CD14-positive monocyte (primary cell): ENCODE results near the gene BTBD9. TPM values are rescaled to one million over a fixed set of nuclear protein-coding genes. Genes with fewer than 3 reads are reported as not detected.

Experiments
- DNase-seq, 3 donors: peaks; one replicate each; pipeline ENCODE4 v3.0.0-alpha.2; 2011 to 2022
- H2AFZ ChIP-seq: 2 replicates; pipeline ENCODE4 v1.6.0; 2012; ENCODE audit warnings: mild to moderate bottlenecking, low read depth, low read length, inconsistent platforms; ENCODE audit not compliant: insufficient read depth, poor library complexity, severe bottlenecking
- H3K27ac ChIP-seq, 2 donors: 1 replicate in 1 of 2; 2 replicates in 1 of 2; pipeline ENCODE4 v1.5.1; 2012 to 2013; ENCODE audit warnings: low read length in 2 of 2, control low read depth in 1 of 2, inconsistent platforms in 1 of 2, low read depth in 1 of 2, mild to moderate bottlenecking in 1 of 2
- H3K27me3 ChIP-seq, 2 donors: one replicate each; pipeline versions ENCODE4 v1.6.0 to v1.6.1; 2011 to 2013; ENCODE audit warnings: low read length in 2 of 2; ENCODE audit not compliant: control insufficient read depth in 2 of 2, insufficient read depth in 2 of 2
- H3K36me3 ChIP-seq, 2 donors: replicated peaks in 1 of 2; 1 replicate in 1 of 2; 2 replicates in 1 of 2; pipeline versions ENCODE4 v1.5.1 to v1.6.1; 2012 to 2013; ENCODE audit warnings: low read length in 2 of 2, control low read depth in 1 of 2, inconsistent platforms in 1 of 2, mild to moderate bottlenecking in 1 of 2; ENCODE audit not compliant: insufficient read depth in 2 of 2, control insufficient read depth in 1 of 2
- H3K4me1 ChIP-seq, 2 donors: 1 replicate in 1 of 2; 2 replicates in 1 of 2; pipeline versions ENCODE4 v1.5.1 to v1.6.1; 2012 to 2013; ENCODE audit warnings: low read length in 2 of 2, control low read depth in 1 of 2, inconsistent platforms in 1 of 2, mild to moderate bottlenecking in 1 of 2, moderate library complexity in 1 of 2; ENCODE audit not compliant: insufficient read depth in 2 of 2, control insufficient read depth in 1 of 2
- H3K4me2 ChIP-seq: replicated peaks from 2 replicates; pipeline ENCODE3; 2012; ENCODE audit warnings: low read length, moderate library complexity, mild to moderate bottlenecking; ENCODE audit not compliant: poor library complexity, severe bottlenecking; ENCODE audit errors: extremely low read depth
- H3K4me3 ChIP-seq, 3 experiments: fragments of 200-600 bp in 1 of 3; sonication (generic) in 1 of 3; replicated peaks in 1 of 3; 1 replicate in 2 of 3; 2 replicates in 1 of 3; pipeline ENCODE4 v1.5.1; 2011 to 2013; ENCODE audit warnings: low read length in 3 of 3, mild to moderate bottlenecking in 3 of 3, control low read depth in 2 of 3, low read depth in 2 of 3, inconsistent platforms in 1 of 3, moderate library complexity in 1 of 3
- H3K79me2 ChIP-seq: 2 replicates; pipeline ENCODE4 v1.6.0; 2012; ENCODE audit warnings: mild to moderate bottlenecking, control low read depth, inconsistent platforms, low read length, moderate library complexity; ENCODE audit not compliant: insufficient read depth
- H3K9ac ChIP-seq: 2 replicates; pipeline ENCODE4 v1.6.0; 2017; ENCODE audit warnings: low read length, mild to moderate bottlenecking; ENCODE audit not compliant: insufficient read depth, poor library complexity, severe bottlenecking
- H3K9me3 ChIP-seq, 2 donors: replicated peaks in 1 of 2; 1 replicate in 1 of 2; 2 replicates in 1 of 2; pipeline versions ENCODE4 v1.5.1 to v1.6.1; 2012 to 2013; ENCODE audit warnings: low read length in 2 of 2, control low read depth in 1 of 2; ENCODE audit not compliant: control insufficient read depth in 1 of 2, insufficient read depth in 1 of 2
- H4K20me1 ChIP-seq: 2 replicates; pipeline ENCODE4 v1.6.0; 2012; ENCODE audit warnings: mild to moderate bottlenecking, low read length, control low read depth, moderate library complexity; ENCODE audit not compliant: insufficient read depth
- H3K27ac Mint-ChIP-seq, 7 donors: one replicate each; pipeline ENCODE4 v1.8.0; 2020; ENCODE audit warnings: mild to moderate bottlenecking in 7 of 7, mixed read lengths in 7 of 7, moderate library complexity in 6 of 7, inconsistent platforms in 2 of 7
- H3K27me3 Mint-ChIP-seq, 3 donors: one replicate each; pipeline ENCODE4 v1.8.0; 2021 to 2022; ENCODE audit warnings: low read depth in 3 of 3, mild to moderate bottlenecking in 3 of 3, mixed read lengths in 3 of 3, moderate library complexity in 3 of 3, inconsistent platforms in 1 of 3
- H3K36me3 Mint-ChIP-seq, 2 donors: one replicate each; pipeline ENCODE4 v1.8.0; 2020; ENCODE audit warnings: mixed read lengths in 2 of 2, inconsistent platforms in 1 of 2, mild to moderate bottlenecking in 1 of 2
- H3K4me1 Mint-ChIP-seq: one replicate; pipeline ENCODE4 v1.8.0; 2020; ENCODE audit warnings: mild to moderate bottlenecking, mixed read lengths
- H3K4me3 Mint-ChIP-seq, 2 donors: one replicate each; pipeline ENCODE4 v1.8.0; 2020; ENCODE audit warnings: mild to moderate bottlenecking in 2 of 2, mixed read lengths in 2 of 2, moderate library complexity in 1 of 2
- H3K9me3 Mint-ChIP-seq, 7 donors: one replicate each; pipeline ENCODE4 v1.8.0; 2020 to 2022; ENCODE audit warnings: mixed read lengths in 7 of 7, mild to moderate bottlenecking in 6 of 7, moderate library complexity in 6 of 7, inconsistent platforms in 2 of 7
- CTCF ChIP-seq: fragments of 200-600 bp; IDR thresholded peaks from one replicate; pipeline ENCODE4 v1.8.0; 2022; ENCODE audit warnings: antibody characterized with exemption, mild to moderate bottlenecking
- WGBS: methylation state at CpG from one replicate; pipeline ENCODE4 v1.1.5; 2013; ENCODE audit warnings: missing lambda C conversion rate; ENCODE audit not compliant: insufficient coverage; 5-methylcytosine and 5-hydroxymethylcytosine counted together
- intact Hi-C, 2 donors: fragments of 100-400 bp; cut with micrococcal nuclease; formaldehyde crosslinking; loops; one replicate each; pipeline versions ENCODE4 v1.15.0 to v1.15.1; 2023
- polyA plus RNA-seq, 3 donors: library from polyadenylated mRNA; depleted of rRNA in 1 of 3; unstranded in 2 of 3; stranded (reverse) in 1 of 3; fragments of 300-500 nt in 2 of 3; fragments of >200 nt in 1 of 3; fragmentation: Illumina TruSeq in 2 of 3; gene quantifications; 1 replicate in 2 of 3; 2 replicates in 1 of 3; pipeline ENCODE4 v1.2.3, GENCODE V29; 2012 to 2021

BTBD9 gene
- polyA plus RNA-seq, 3 donors, result 5.2 to 7.5 (median 6.2) TPM

- no peaks in the 10 kb centered on the region for H4K20me1 ChIP-seq
- H3K27ac ChIP-seq, result no peak overlapping the region
- no peak overlapping the region for H3K9ac ChIP-seq
- DNase-seq, result no peak
- H3K4me3 Mint-ChIP-seq, result no peak overlapping the region
- no peaks in the 10 kb centered on the region for H3K4me1 Mint-ChIP-seq
- no peaks in the 10 kb centered on the region for H3K36me3 ChIP-seq
- H3K4me2 ChIP-seq, result no peak overlapping the region
- no peak overlapping the region for H3K27ac Mint-ChIP-seq
- no peaks in the 10 kb centered on the region for H3K79me2 ChIP-seq
- no peaks in the 10 kb centered on the region for H3K27me3 ChIP-seq
- TF ChIP-seq CTCF, result no peak
- no peak overlapping the region for H3K4me3 ChIP-seq
- no peaks in the 10 kb centered on the region for H3K4me1 ChIP-seq
- peaks cover 12 to 22% of the 10 kb centered on the region in 2 donors for H3K36me3 Mint-ChIP-seq
- H3K9me3 Mint-ChIP-seq, result no peaks in the 10 kb centered on the region
- intact Hi-C loops, result no loop called here
- no peaks in the 10 kb centered on the region for H3K9me3 ChIP-seq
- 78% methylated on average over 6 of the region's 15 CpGs for WGBS
- no peak overlapping the region for H2AFZ ChIP-seq
- H3K27me3 Mint-ChIP-seq, result peaks cover 0 to 6% (median 3%) of the 10 kb centered on the region in 3 donors
These were observed 466.9 kb downstream of the BTBD9 start for GRCh38 chr6:38172739-38173410.

- H3K4me2 ChIP-seq, result no peak overlapping the region
- H3K9me3 ChIP-seq, result no peaks in the 10 kb centered on the region
- DNase-seq, result no peak
- no peaks in the 10 kb centered on the region for H3K79me2 ChIP-seq
- H3K4me3 ChIP-seq, result no peak overlapping the region
- H3K27ac ChIP-seq, result no peak overlapping the region
- H4K20me1 ChIP-seq, result no peaks in the 10 kb centered on the region
- H3K36me3 ChIP-seq, result no peaks in the 10 kb centered on the region
- H3K27me3 ChIP-seq, result no peaks in the 10 kb centered on the region
- H3K9me3 Mint-ChIP-seq, result no peaks in the 10 kb centered on the region
- 82% methylated on average over 7 of the region's 13 CpGs for WGBS
- peaks cover 12 to 24% of the 10 kb centered on the region in 2 donors for H3K36me3 Mint-ChIP-seq
- intact Hi-C loops, result no loop called here
- no peaks in the 10 kb centered on the region for H3K4me1 ChIP-seq
- no peak overlapping the region for H3K9ac ChIP-seq
- peaks cover 0 to 7% (median 1%) of the 10 kb centered on the region in 3 donors for H3K27me3 Mint-ChIP-seq
- H2AFZ ChIP-seq, result no peak overlapping the region
- no peaks in the 10 kb centered on the region for H3K4me1 Mint-ChIP-seq
- TF ChIP-seq CTCF, result no peak
- H3K4me3 Mint-ChIP-seq, result no peak overlapping the region
- H3K27ac Mint-ChIP-seq, result no peak overlapping the region
These were observed 467.6 kb downstream of the BTBD9 start for GRCh38 chr6:38171997-38172738.
